ENCODE data around the gene GRAMD1A. TPM values are rescaled to one million over a fixed set of nuclear protein-coding genes. Genes with fewer than 3 reads are reported as not detected.

The GRAMD1A gene
- total RNA-seq, 2 experiments from 2014 or later = 76.2 to 81.8 TPM

- ATAC-seq = no peak
- H3K4me1 Mint-ChIP-seq (ENCODE audit: low read depth) = peaks cover 7% of the 10 kb centered on the region
- POLR2A ChIA-PET = interaction anchor here (1.2 kb wide), 1 partner anchor 18 kb away, joined by 3 read pairs; no protein-coding TSS in a partner anchor
- H3K9me3 Mint-ChIP-seq (ENCODE audit: insufficient read depth) = no peaks in the 10 kb centered on the region
- H3K27ac Mint-ChIP-seq = no peak overlapping the region
- no peak for DNase-seq
- H3K36me3 Mint-ChIP-seq (ENCODE audit: low read depth) = peaks cover 9% of the 10 kb centered on the region
- peaks cover 32% of the 10 kb centered on the region for H3K27me3 Mint-ChIP-seq (ENCODE audit: low read depth)
- H3K4me3 Mint-ChIP-seq = no peak overlapping the region
- CTCF ChIA-PET = no interaction called here
Measured at GRCh38 chr19:35032356-35032865, 32.3 kb downstream of the GRAMD1A start.

- ChIA-PET CTCF (interaction anchor here (1.6 kb wide), 1 partner anchor 11 kb away, joined by 5 read pairs; no protein-coding TSS in a partner anchor), POLR2A (no interaction called here)
- ATAC-seq (no peak), DNase-seq (no peak)
- Mint-ChIP-seq H3K36me3 (ENCODE audit: low read depth) (peaks cover 2% of the 10 kb centered on the region), H3K27me3 (ENCODE audit: low read depth) (peaks cover 32% of the 10 kb centered on the region), H3K9me3 (ENCODE audit: insufficient read depth) (no peaks in the 10 kb centered on the region), H3K4me1 (ENCODE audit: low read depth) (peaks cover 10% of the 10 kb centered on the region), H3K4me3 (no peak overlapping the region), H3K27ac (no peak overlapping the region)
Measured at GRCh38 chr19:35033067-35034004, 33.2 kb downstream of the GRAMD1A start.

- no peak overlapping the region for H3K4me3 Mint-ChIP-seq
- H3K27me3 Mint-ChIP-seq (ENCODE audit: low read depth) = peaks cover 35% of the 10 kb centered on the region
- H3K36me3 Mint-ChIP-seq (ENCODE audit: low read depth) = no peaks in the 10 kb centered on the region
- ChIA-PET POLR2A (no interaction called here), CTCF (interaction anchor here (1.6 kb wide), 1 partner anchor 10 kb away, joined by 5 read pairs; no protein-coding TSS in a partner anchor)
- H3K9me3 Mint-ChIP-seq (ENCODE audit: insufficient read depth) = no peaks in the 10 kb centered on the region
- peaks cover 10% of the 10 kb centered on the region for H3K4me1 Mint-ChIP-seq (ENCODE audit: low read depth)
- no peak for ATAC-seq
- no peak for DNase-seq
- no peak overlapping the region for H3K27ac Mint-ChIP-seq
Measured at GRCh38 chr19:35034005-35034502, 33.9 kb downstream of the GRAMD1A start.

- CTCF ChIA-PET = interaction anchor here (1.6 kb wide), 1 partner anchor 10 kb away, joined by 5 read pairs; no protein-coding TSS in a partner anchor
- POLR2A ChIA-PET = no interaction called here
- no peak for ATAC-seq
Measured at GRCh38 chr19:35034588-35035382, 34.7 kb downstream of the GRAMD1A start.

GRCh38 chr19:35037716-35038622 lies 37.8 kb downstream of the GRAMD1A start:
- Mint-ChIP-seq H3K27me3 (ENCODE audit: low read depth) (peaks cover 22% of the 10 kb centered on the region), H3K4me3 (no peak overlapping the region), H3K4me1 (ENCODE audit: low read depth) (peaks cover 17% of the 10 kb centered on the region), H3K36me3 (ENCODE audit: low read depth) (no peaks in the 10 kb centered on the region), H3K9me3 (ENCODE audit: insufficient read depth) (no peaks in the 10 kb centered on the region), H3K27ac (no peak overlapping the region)
- ChIA-PET POLR2A (no interaction called here), CTCF (interaction anchor here (0.7 to 0.9 kb wide), 2 partner anchors 29 to 65 kb away, joined by 3 to 4 read pairs; no protein-coding TSS in a partner anchor)
- no peak for ATAC-seq
- DNase-seq = no peak

More at GRCh38 chr19:35034588-35035382, 34.7 kb downstream of the GRAMD1A start:
- H3K9me3 Mint-ChIP-seq (ENCODE audit: insufficient read depth) = no peaks in the 10 kb centered on the region
- H3K36me3 Mint-ChIP-seq (ENCODE audit: low read depth) = no peaks in the 10 kb centered on the region
- peaks cover 10% of the 10 kb centered on the region for H3K4me1 Mint-ChIP-seq (ENCODE audit: low read depth)
- H3K27ac Mint-ChIP-seq = no peak overlapping the region
- no peak for DNase-seq
- no peak overlapping the region for H3K4me3 Mint-ChIP-seq
- H3K27me3 Mint-ChIP-seq (ENCODE audit: low read depth) = peaks cover 32% of the 10 kb centered on the region

- CTCF ChIA-PET = interaction anchor here (0.7 to 0.9 kb wide), 2 partner anchors 28 to 66 kb away, joined by 3 to 4 read pairs; no protein-coding TSS in a partner anchor
- peaks cover 16% of the 10 kb centered on the region for H3K27me3 Mint-ChIP-seq (ENCODE audit: low read depth)
- H3K4me3 Mint-ChIP-seq = no peak overlapping the region
- no peak overlapping the region for H3K27ac Mint-ChIP-seq
- ATAC-seq (no peak), DNase-seq (no peak)
- peaks cover 17% of the 10 kb centered on the region for H3K4me1 Mint-ChIP-seq (ENCODE audit: low read depth)
- H3K9me3 Mint-ChIP-seq (ENCODE audit: insufficient read depth) = no peaks in the 10 kb centered on the region
- H3K36me3 Mint-ChIP-seq (ENCODE audit: low read depth) = no peaks in the 10 kb centered on the region
- POLR2A ChIA-PET = no interaction called here
Measured at GRCh38 chr19:35038623-35039512, 38.7 kb downstream of the GRAMD1A start.

GRCh38 chr19:35039881-35040825 lies 40.0 kb downstream of the GRAMD1A start:
- no peaks in the 10 kb centered on the region for H3K36me3 Mint-ChIP-seq (ENCODE audit: low read depth)
- ChIA-PET POLR2A (no interaction called here), CTCF (no interaction called here)
- ATAC-seq (no peak), DNase-seq (no peak)
- peaks cover 23% of the 10 kb centered on the region for H3K4me1 Mint-ChIP-seq (ENCODE audit: low read depth)
- H3K27ac Mint-ChIP-seq = no peak overlapping the region
- peaks cover 15% of the 10 kb centered on the region for H3K27me3 Mint-ChIP-seq (ENCODE audit: low read depth)
- peak overlapping the region; percentile 38 for H3K4me3 Mint-ChIP-seq
- no peaks in the 10 kb centered on the region for H3K9me3 Mint-ChIP-seq (ENCODE audit: insufficient read depth)

GRCh38 chr19:35040826-35041547 lies 40.9 kb downstream of the GRAMD1A start:
- Mint-ChIP-seq H3K36me3 (ENCODE audit: low read depth) (no peaks in the 10 kb centered on the region), H3K9me3 (ENCODE audit: insufficient read depth) (no peaks in the 10 kb centered on the region), H3K27me3 (ENCODE audit: low read depth) (peaks cover 15% of the 10 kb centered on the region), H3K4me3 (peak overlapping the region; percentile 38), H3K4me1 (ENCODE audit: low read depth) (peaks cover 31% of the 10 kb centered on the region), H3K27ac (no peak overlapping the region)
- CTCF ChIA-PET = no interaction called here
- DNase-seq (no peak), ATAC-seq (no peak)
- POLR2A ChIA-PET = no interaction called here

- peaks cover 31% of the 10 kb centered on the region for H3K4me1 Mint-ChIP-seq (ENCODE audit: low read depth)
- peaks cover 15% of the 10 kb centered on the region for H3K27me3 Mint-ChIP-seq (ENCODE audit: low read depth)
- DNase-seq = no peak
- peak within 1 kb of the TSS; percentile 38 for H3K4me3 Mint-ChIP-seq
- ATAC-seq = no peak
- no peaks in the 10 kb centered on the region for H3K9me3 Mint-ChIP-seq (ENCODE audit: insufficient read depth)
- no peak within 1 kb of the TSS for H3K27ac Mint-ChIP-seq
- ChIA-PET CTCF (no interaction called here), POLR2A (no interaction called here)
- H3K36me3 Mint-ChIP-seq (ENCODE audit: low read depth) = no peaks in the 10 kb centered on the region
Measured at GRCh38 chr19:35041548-35042055, 41.5 kb downstream of the GRAMD1A start, which contains the start of gene HPN. TSS of gene HPN (plus strand) at chr19:35041721. CDS start at chr19:35042507, 786 bp downstream.
